ENCODE results near the gene PYDC2.

DNA sequence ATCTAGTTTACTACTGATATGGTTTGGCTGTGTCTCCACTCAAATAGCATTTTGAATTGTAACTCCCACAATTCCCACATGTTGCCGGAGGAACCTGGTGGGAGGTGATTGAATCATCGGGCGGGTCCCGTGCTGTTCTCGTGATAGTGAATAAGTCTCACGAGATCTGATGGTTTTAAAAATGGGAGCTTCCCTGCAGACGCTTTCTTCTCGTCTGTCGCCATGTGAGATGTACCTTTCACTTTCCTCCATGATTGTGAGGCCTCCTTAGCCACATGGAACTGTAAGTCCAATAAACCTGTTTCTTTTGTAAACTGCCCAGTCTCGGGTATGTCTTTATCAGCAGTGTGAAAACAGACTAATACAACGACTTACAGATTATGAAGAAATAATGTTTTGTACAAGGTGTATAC, 35.6 kb upstream of the PYDC2 start:
- TF ChIP-seq TCF12 (IDR thresholded peaks at IDR 0.05; ENCODE audit: low read depth, low read length) (no peak), YY1 (IDR thresholded peaks at IDR 0.05; ENCODE audit: low read depth, low read length) (no peak), CREB1 (IDR thresholded peaks at IDR 0.05) (no peak), SUZ12 (IDR thresholded peaks at IDR 0.05; ENCODE audit: low read length) (no peak), POLR2A (IDR thresholded peaks at IDR 0.05; ENCODE audit: control extremely low read depth in 1 of 2, low read depth in 2 of 2, low read length in 2 of 2) (no peak), GABPA (IDR thresholded peaks at IDR 0.05; ENCODE audit: borderline replicate concordance, insufficient read depth, low read length) (no peak), ZNF274 (IDR thresholded peaks at IDR 0.05; ENCODE audit: borderline replicate concordance, extremely low read depth, low read length) (no peak)
- TF ChIP-seq, protein P1, sequence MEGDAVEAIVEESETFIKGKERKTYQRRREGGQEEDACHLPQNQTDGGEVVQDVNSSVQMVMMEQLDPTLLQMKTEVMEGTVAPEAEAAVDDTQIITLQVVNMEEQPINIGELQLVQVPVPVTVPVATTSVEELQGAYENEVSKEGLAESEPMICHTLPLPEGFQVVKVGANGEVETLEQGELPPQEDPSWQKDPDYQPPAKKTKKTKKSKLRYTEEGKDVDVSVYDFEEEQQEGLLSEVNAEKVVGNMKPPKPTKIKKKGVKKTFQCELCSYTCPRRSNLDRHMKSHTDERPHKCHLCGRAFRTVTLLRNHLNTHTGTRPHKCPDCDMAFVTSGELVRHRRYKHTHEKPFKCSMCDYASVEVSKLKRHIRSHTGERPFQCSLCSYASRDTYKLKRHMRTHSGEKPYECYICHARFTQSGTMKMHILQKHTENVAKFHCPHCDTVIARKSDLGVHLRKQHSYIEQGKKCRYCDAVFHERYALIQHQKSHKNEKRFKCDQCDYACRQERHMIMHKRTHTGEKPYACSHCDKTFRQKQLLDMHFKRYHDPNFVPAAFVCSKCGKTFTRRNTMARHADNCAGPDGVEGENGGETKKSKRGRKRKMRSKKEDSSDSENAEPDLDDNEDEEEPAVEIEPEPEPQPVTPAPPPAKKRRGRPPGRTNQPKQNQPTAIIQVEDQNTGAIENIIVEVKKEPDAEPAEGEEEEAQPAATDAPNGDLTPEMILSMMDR (IDR thresholded peaks at IDR 0.05; ENCODE audit: control extremely low read depth in 1 of 3, insufficient read depth in 1 of 3, low read depth in 1 of 3, low read length in 3 of 3): no peak

Measured in H1 (cell line).